GM08714 (cell line): ENCODE data around the gene PPA2.

Experiments used
- H3K4me3 ChIP-seq: fragments of 200-500 bp; sonication (Bioruptor generic); 2 replicates; pipeline ENCODE4 v1.5.1; 2014; ENCODE audit warnings: mild to moderate bottlenecking, low read length, inconsistent platforms
- ZNF274 ChIP-seq: IDR thresholded peaks from 2 replicates; pipeline ENCODE4 v1.6.1; 2012; ENCODE audit warnings: mild to moderate bottlenecking, low read depth, low read length

PPA2 gene

GRCh38 chr4:105344141-105344540 is 129.7 kb downstream of the PPA2 start:
- no peak for TF ChIP-seq ZNF274
- H3K4me3 ChIP-seq = no peak overlapping the region

GRCh38 chr4:105343146-105343931 is 130.5 kb downstream of the PPA2 start:
- no peak for TF ChIP-seq ZNF274
- no peak overlapping the region for H3K4me3 ChIP-seq

GRCh38 chr4:105329081-105329480 is 144.8 kb downstream of the PPA2 start:
- no peak for TF ChIP-seq ZNF274
- H3K4me3 ChIP-seq = no peak overlapping the region

GRCh38 chr4:105327956-105328355 is 145.9 kb downstream of the PPA2 start:
- no peak for TF ChIP-seq ZNF274

GRCh38 chr4:105327222-105327621 is 146.6 kb downstream of the PPA2 start:
- TF ChIP-seq ZNF274 = no peak
- no peak overlapping the region for H3K4me3 ChIP-seq

More at GRCh38 chr4:105327956-105328355, 145.9 kb downstream of the PPA2 start:
- no peak overlapping the region for H3K4me3 ChIP-seq
